Activated CD4-positive, alpha-beta T cell treated with anti-CD3 and anti-CD28 coated beads, Interleukin-2, Interleukin-6, amounts not matched to agents 100 ng/mL and 50 ng/mL, durations not matched to agents 16 hours and 8 hours (primary cell): Measurements from ENCODE around the gene APP.
"Not testable (repeated sequence)": the region's sequence is repeated elsewhere in the genome, so short reads cannot be mapped to it uniquely, and the experiment has no call there.

Source experiments
- DNase-seq: peaks from one replicate; pipeline ENCODE4 v3.0.0-alpha.2; 2020

Gene APP

DNA sequence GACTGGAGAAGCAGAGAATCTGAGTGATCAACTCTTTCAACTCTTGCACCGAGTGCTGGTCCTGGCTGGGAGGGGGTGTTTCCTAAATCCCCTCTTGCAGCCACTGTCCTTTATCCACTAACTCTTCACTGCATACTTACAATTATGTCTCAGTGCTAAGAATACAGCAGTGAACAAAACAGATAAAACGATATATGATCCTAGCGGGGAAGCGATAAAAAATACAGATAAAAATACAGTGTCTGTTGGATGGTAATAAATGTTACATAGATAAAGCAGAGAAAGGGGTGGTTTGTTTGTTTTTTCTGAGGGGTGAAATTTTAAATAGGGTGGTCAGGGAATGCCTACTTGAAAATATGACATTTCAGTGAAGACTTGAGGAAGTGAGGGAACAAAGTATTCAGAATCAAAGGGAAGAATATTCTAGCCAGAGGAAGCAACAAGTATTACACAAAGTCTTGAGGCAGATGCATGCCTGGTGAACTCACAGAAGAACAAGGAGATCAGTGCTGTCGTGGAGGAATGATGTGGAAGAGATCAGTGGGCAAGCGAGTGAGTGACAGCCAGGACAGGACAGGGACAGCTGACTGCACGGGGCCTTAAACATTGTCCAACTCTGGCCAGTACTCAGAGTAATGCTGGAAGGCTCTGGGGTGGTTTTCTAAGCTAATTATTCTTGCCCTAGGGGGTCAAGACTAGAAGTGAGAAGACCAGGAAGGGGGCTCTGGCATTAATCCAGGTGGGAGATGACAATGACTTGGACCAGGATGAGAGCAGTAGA is 110.0 kb downstream of the APP start:
- DNase-seq = no peak

DNA sequence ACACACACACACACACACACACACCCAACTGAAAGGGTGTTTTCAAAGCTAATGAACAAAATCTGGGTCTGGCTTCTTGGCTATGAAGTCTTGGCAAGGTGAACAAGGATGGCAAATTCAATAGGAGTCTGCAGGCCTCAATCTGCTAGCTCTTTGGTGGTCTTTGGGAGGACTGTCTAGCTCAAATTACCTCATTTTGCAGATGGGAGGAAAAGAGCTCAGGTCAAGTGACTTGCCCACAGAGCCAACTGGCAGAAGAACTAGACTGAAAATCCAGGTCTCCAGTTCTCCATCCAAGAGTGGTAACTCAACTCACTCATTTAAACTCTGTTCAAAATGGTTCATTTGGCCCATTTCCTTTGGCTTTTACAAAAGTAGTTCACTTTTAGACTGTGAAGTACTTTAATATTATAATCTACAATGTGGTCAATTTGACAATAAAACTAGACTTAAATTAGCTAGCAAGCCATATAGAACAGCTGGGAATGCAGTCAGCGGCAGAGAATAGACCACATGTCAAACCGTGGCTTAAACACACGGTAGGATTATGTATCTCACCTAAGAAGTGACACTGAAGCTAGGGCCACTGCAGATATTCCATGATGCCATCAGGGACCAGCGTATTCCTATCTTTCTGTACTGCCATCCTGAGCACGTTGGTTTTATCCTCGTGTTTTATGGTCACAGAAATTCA is 112.9 kb downstream of the APP start:
- no peak for DNase-seq

DNA sequence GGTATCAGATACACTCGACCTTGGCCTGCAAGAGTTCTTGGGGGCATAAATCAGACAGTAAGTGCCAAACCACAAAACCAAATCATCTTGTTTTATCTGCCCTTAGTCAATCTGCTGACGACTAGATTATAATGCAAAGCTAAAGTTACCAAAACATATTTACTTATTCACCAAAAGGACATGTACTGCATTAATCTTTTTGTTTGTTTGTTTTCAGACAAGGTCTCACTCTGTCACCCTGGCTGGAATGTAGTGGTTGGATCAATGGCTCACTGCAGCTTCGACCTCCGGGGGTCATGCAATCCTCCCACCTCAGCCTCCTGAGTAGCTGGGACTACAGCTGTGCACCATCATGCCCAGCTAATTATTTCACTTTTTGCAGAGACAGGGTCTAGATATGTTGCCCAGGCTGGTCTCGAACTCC is 114.7 kb downstream of the APP start:
- DNase-seq = no peak

DNA sequence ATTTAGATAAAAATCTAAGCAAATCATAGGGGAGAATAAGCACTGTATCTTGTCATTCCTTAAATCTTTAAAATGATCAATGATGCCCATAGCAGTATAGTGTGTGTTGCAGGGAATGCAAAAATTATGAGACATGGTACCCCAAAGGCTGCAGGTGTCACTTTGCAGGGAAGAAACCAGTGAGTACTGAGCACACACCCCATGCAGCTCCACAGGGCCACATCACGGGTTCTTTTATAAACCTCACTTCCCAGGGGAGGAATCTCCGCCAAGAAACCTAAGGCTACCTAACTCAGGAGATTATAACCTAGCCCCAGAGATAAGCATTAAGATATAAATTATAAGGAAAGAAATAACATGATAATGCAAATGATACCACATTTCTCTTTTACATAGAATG is 115.6 kb downstream of the APP start:
- no peak for DNase-seq

DNA sequence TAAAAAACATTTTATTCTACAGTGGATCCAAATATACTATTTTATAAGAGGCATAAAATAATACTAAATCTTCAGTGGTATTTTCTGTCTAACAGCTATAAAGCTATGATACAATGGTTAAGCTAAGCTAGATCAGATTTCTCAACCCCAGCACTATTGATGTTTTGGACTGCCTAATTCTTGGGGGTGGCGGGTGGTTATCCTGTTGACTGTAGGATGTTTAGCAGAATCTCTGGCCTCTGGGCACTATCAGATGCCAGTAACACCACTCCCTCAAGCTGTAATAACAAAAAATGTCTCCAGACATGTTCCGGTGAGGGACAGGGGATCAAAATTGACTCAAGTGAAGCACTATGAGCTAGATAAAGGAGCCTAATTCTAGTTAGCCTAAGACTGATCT is 118.5 kb downstream of the APP start:
- no peak for DNase-seq

DNA sequence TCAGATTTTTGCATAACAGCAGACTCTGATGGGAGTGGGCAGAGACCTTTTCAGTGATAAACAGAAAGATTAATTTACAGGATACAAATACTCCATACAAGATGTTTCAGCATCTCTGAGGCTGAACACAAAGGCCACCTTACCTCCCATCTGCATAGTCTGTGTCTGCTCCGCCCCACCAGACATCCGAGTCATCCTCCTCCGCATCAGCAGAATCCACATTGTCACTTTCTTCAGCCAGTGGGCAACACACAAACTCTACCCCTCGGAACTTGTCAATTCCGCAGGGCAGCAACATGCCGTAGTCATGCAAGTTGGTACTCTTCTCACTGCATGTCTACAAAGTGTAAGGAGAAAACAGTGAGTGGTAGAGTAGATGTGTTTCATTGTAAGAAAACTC is 119.7 kb downstream of the APP start:
- DNase-seq = no peak

DNA sequence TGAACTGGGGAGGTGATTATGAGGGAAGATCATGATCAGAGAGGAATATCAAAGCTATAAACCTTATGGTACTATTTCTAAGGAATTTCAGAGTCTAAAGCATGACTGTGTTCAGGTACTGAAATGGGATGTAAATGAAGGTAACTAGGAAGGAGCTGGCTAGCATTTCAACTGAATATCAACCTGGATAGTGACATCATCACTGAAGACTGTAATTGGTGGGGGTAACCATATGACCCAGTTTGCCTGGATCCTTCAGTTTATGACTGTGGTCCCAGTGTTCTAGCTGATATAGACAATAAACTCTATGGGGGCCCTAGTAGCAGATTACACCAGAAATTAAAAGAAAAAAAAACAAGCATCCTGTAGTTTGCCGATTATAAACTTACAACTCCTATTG is 120.8 kb downstream of the APP start:
- DNase-seq = no peak

DNA sequence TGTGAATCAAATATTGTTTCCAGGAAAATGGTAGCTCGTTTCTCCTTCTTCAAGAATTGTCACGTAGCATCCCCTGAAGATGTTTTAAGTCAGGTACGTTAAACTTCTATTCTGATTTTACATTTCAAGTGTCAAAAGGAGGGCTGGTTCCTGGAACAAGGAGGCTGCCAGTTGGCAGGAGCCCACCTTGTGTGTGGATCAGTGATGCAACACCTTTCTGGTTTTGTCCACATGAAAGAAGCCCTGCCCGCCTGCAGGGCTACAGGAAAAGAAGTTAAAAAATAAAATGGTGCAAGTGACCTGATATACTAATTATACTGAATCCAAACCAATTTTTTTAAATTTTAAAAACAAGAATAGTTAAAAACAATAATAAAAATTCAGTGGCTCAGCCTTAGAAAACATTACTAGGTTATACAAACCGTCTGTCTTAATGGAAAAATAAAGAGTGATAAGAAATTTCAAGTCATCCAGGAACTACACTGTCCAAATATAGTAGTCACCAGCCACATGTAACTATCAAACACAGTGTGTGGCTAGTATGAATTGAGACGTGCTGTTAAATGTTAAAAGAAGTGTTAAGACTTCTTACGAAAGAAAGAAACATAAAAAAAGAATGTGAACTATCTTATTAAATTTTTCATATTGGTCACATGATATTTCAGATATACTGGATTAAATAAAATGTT is 123.1 kb downstream of the APP start:
- DNase-seq = no peak

DNA sequence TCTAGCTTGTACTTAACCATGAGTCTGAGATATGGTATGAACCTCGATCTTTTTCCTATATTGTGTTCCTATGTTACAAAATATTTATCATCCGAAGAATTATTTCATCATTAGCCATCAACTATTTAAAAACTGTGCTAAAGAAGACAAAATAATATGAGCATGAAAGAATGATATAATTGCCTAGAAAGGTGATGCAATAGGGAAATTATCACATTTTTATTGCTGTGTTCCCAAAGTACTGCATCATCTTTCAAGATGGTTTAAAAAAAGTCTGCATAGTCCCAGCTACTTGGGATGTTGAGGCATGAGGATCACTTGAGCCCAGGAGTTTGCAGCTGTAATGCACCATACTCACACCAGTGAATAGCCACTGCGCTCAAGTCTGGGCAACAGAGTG is 126.7 kb downstream of the APP start:
- no peak for DNase-seq

DNA sequence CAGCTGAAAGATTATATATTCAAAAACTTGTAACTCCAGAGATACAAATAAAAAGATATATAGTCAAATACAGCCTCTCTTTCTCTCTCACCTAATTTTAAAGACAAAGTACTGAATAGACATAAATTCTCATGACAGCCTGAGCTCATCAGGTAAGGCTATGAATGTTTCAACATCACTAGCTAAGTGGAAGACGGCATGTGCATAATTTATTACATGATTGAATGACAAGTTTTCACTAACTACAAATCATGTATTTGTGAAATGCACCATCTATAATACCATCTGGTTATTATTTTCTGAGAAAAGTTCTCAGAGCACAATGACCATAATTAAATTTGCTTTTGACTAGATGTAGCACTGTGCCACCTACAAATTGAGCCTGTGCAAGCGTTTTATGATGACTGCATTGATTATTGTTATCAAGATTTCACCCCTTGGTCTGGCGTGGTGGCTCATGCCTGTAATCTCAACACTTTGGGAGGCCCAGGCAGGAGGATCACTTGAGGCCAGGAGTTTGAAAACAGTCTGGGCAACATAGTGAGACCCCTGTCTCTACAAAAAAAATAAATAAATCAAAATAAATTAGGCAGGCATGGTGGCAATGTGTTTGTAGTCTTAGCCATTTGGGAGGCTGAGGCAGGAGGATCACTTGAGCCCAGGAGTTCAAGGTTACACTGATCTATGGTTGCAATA is 128.2 kb downstream of the APP start:
- DNase-seq = no peak

DNA sequence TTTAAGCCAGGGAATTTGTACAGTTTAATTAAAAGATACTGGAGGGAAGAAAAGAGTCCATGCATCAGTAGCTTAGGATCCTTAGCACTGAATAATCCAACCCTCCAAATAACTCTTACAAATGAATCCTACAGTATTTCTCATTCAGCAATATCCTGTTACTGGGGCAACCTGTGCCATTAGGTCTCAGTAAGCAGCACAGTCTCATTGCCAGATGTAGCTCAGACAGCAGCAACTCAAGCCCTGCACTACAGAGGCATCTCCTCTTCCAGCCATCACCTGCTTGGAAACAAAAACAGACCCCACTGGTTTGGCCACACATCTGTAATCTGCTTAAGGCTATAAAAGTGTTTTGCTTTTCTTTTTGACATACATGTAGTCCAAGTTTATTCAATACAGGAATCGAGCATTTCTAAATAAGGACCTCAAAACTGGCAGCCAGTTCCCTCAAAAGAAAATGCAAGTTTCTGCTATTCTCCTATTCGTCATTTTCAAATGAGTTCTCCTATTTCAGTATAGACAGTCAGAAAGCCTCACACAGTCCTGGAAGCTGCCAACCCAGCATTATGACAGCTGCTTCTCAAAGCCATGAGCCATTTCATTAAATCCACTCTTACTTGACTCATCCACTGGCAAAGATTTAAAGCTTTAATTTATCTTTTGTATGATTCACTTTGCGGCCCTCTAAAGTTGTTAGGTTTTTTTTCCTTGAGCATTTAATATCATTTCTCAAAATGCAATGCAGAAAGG is 129.0 kb downstream of the APP start:
- DNase-seq = no peak

DNA sequence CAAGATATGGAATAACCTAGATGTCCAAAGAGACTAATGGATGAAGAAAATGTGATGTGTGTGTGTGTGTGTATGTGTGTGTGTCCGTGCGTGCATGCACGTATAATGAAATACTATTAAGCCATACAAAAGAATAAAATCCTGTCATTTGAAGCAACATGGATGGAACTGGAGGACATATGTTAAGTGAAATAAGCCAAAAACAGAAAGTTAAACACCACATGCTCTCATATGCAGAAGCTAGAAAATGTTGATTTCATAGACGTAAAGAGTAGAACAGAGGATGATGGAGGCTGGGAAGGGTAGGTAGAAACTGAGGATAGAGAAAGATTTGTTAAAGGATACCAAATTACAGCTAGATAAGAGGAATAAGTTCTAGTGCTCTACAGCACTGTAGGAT is 133.7 kb downstream of the APP start:
- DNase-seq = no peak

DNA sequence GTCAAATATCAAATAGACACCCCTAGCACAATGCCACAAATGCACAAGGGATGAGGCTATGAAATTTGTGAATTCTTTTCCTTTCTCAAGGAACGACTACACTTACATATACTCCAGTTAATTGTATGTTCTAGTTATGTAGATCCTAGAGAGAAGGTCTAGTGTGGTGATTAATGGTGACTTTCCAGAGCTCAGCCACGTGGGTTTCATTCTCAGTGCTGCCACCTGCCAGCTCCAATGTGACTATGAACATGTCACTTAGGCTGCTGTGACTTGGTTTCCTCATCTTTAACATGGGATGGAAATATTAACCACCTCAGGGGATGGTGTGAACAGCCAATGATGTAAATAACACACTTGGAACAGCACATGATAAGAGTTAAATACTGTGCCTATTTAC is 138.3 kb downstream of the APP start:
- DNase-seq = no peak

DNA sequence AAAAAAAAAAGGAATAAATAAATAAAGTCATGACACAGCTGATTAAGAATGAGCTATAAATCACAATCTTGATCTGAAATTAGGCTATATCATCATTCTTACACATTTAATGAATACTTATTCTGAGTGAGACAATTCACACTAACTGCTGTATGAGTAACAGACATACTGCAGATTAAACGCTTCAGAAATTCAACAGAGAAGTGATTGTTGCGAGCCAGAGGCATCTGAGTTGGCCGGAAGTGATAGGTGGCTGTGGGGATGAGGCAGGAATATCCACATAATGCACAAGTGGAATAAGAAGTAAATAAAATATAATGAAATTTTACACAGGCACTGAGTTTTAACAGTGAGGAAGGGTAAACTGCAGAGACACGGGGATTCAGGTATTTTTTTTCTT is 142.4 kb downstream of the APP start:
- no peak for DNase-seq

DNA sequence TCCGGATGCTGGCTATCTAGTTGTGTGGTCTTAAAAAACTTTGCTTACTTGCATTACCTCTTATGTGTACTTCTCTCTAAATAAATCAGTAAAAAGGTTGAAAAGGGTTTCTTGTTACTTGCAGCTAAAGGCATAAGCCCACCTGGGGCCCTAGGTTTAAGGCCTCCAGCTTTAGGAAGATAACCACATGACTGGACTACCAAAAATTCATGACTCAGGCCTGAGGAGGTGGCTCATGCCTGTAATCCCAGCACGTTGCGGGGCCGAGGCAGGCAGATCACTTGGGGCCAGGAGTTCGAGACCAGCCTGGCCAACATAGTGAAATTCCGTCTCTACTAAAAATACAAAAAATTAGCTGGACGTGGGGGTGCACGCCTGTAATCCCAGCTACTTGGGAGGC is 142.9 kb downstream of the APP start:
- DNase-seq = no peak

DNA sequence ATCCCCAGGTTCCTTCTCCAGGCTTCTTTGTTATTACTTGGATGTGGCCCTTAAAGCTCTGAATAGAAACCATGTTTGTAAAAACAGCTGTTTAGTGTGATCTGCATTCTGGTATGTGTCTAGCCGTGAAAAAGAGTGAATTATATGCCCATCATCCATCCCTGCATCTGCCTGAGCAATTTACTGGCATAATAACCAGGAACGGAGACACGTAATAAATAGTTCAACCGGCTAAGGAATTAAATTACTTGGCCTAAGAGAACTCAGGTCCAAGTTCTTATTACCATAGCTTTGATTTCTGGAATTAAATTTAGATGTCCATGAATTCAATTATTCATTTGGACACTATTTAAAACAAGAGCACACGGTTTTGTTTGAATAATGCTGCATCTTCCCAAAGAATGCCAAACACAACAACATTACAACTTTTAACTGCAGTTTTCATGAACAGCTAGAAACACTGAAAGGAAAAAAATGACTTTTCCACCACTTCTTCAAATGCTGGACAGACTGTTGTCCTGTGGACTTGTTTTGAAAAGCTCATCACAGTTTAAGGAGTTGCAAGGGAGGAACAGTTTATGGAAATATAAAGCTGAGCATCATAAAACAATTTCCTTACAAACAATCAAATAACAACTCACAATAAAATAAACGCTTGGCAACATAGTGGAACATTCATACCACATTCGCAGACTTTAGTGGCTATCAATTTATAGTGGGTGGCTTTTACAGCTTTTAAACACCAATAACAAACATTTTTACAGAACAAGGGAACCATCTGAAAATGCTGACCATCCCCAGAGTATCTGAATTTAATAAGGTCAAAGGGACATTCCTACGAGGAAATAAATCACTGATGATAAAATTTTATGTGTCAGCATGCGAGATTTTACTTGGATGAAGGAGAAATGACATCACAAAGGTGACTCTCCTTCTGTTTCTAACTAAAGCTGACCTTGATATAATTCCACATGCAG is 144.7 kb downstream of the APP start:
- DNase-seq = no peak

DNA sequence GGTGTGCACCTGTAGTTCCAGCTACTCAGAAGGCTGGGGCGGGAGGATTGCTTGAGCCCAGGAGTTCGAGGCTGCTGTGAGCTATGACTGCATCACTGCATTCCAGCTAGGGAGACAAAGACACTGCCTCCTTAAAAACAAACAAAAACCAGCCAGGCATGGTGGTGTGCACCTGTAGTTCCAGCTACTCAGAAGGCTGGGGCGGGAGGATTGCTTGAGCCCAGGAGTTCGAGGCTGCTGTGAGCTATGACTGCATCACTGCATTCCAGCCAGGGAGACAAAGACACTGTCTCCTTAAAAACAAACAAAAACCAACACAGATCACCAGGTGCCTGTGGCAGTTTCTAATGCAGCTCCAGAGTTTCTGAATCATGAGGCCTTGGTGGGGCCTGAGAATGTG is 147.2 kb downstream of the APP start:
- DNase-seq = not testable (repeated sequence)

DNA sequence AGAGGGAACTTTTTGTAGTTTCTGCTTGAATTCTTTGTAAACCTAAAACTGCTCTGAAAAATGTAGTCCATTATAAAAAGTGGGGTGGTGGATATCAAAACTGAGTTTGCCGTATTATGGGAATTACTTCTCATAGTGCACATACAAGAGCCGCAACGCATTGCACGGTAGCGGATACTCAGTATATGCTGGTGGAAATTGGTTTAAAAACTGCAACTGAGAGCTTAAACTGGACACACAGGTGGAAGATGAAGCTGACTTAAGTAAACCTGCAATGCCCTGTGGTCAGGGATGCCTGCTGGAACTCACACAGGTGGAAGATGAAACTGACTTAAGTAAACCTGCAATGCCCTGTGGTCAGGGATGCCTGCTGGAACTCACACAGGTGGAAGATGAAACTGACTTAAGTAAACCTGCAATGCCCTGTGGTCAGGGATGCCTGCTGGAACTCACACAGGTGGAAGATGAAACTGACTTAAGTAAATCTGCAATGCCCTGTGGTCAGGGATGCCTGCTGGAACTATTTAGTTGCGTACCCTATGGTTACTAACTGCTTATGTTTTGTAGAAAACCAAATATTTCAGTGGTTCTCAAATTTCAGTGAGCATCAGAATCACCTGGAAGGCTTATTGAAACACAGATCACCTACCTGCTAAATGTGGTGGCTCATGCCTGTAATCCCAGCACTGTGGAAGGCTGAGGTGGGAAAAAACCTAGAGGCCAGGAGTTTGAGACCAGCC is 147.8 kb downstream of the APP start:
- DNase-seq = not testable (repeated sequence)

DNA sequence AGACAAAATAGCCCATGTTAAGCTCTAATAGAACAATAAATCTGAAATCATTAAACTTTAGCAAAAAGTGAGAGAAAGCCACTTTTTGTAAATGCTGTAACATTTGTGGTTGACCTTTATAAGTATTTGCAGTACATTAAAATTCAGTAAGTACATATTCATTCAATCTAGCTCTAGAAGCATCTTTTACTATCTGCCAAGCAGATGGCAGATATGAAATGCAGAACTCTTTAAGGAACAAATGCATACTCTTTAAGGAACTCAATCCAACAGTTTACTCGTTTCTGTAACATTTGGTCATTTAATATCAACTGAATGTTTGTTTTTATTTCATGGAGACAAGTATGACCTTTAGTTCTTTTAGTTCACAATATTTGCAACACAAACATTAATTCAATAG is 150.1 kb downstream of the APP start:
- DNase-seq = no peak

DNA sequence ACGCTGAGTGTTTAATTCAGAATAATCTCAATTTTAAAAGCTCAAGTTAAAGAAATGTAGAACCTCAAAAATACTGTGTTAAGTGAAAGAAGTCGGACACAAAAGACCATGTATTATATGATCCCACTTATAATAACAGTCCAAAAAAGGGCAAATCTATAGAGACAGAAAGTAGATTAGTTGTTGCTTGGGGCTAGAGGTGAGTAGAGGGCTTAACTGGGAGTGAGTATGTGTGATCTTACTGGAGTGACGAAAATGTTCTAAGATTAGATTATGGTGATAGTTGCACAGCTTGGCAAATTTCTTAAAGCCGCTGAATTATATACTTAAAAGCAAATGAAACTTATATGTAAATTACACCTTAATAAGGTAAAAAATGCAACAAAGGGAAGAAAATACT is 150.5 kb downstream of the APP start:
- no peak for DNase-seq

DNA sequence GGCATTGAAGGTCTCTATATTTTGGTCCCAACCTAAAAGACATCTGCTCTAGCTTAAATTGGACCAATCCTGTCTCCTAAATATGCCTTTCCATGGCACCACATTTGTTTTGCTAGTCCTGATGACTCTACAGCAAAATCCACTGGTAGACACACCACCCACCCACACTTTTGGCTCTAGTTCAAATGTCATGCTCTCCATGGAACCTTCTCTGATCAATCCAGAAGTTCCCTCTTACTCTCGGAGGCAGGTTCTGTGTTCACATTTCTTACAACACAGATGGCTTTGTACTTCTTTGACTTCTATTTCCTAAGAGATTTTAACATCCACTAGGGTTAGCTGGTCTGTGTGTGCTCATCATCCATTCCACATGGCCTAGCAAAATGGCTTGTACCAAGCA is 151.3 kb downstream of the APP start:
- no peak for DNase-seq
